GM19455 (cell line): Measurements from ENCODE around the gene PRL.

Experiments
- ATAC-seq: cut with Tn5 transposase; IDR thresholded peaks from one replicate; pipeline ENCODE4 v1.9.1; 2021; ENCODE audit not compliant: unreplicated experiment

Gene PRL

GRCh38 chr6:22296936-22297335, at the start of gene PRL:
PRL (minus strand) TSS chr6:22297036; CDS start chr6:22296982, 54 bp downstream.
- no peak for ATAC-seq

GRCh38 chr6:22343864-22344263, 47.0 kb upstream of the PRL start:
- no peak for ATAC-seq

GRCh38 chr6:22334778-22335177, 37.9 kb upstream of the PRL start:
- ATAC-seq = no peak

GRCh38 chr6:22333802-22334201, 37.0 kb upstream of the PRL start:
- no peak for ATAC-seq

GRCh38 chr6:22332711-22333110, 35.9 kb upstream of the PRL start:
- no peak for ATAC-seq

GRCh38 chr6:22332216-22332615, 35.4 kb upstream of the PRL start:
- ATAC-seq = no peak

- no peak for ATAC-seq
These were observed 34.1 kb upstream of the PRL start for GRCh38 chr6:22330941-22331340.

GRCh38 chr6:22328474-22328873, 31.6 kb upstream of the PRL start:
- no peak for ATAC-seq

GRCh38 chr6:22327881-22328280, 31.0 kb upstream of the PRL start:
- no peak for ATAC-seq

GRCh38 chr6:22326500-22326899, 29.7 kb upstream of the PRL start:
- no peak for ATAC-seq

GRCh38 chr6:22325481-22325880, 28.6 kb upstream of the PRL start:
- no peak for ATAC-seq

GRCh38 chr6:22323848-22324247, 27.0 kb upstream of the PRL start:
- no peak for ATAC-seq

GRCh38 chr6:22322103-22323030, 25.5 kb upstream of the PRL start:
- ATAC-seq = peak; percentile 57

GRCh38 chr6:22320750-22321149, 23.9 kb upstream of the PRL start:
- no peak for ATAC-seq

GRCh38 chr6:22318404-22318803, 21.6 kb upstream of the PRL start:
- no peak for ATAC-seq

GRCh38 chr6:22313796-22314195, 17.0 kb upstream of the PRL start:
- ATAC-seq = no peak

GRCh38 chr6:22308939-22309338, 12.1 kb upstream of the PRL start:
- ATAC-seq = no peak

- ATAC-seq = no peak
These were observed 10.1 kb upstream of the PRL start for GRCh38 chr6:22306741-22307466.

- ATAC-seq = no peak
These were observed 6.0 kb upstream of the PRL start for GRCh38 chr6:22302838-22303237.

GRCh38 chr6:22300273-22300998, 3.6 kb upstream of the PRL start:
- no peak for ATAC-seq

- no peak for ATAC-seq
These were observed 1.6 kb upstream of the PRL start for GRCh38 chr6:22298475-22298890.
